Left colon (tissue), 2 donors: Measurements from ENCODE around the gene SYT1. TPM values are rescaled to one million over a fixed set of nuclear protein-coding genes. Genes with fewer than 3 reads are reported as not detected.
A peak's percentile ranks its signal among the peaks of the same experiment; 100 is the strongest.

Source experiments
- ATAC-seq: fragments of 200-7000 bp; cut with Tn5 transposase; one replicate; pipeline ENCODE4 v1.9.1; 2020; ENCODE audit warnings: mild to moderate bottlenecking, moderate library complexity
- DNase-seq, 2 donors: peaks; one replicate each; pipeline ENCODE4 v3.0.0-alpha.2; 2020
- intact Hi-C, 2 donors: fragments of 100-400 bp; cut with DNase I in 1 of 2; cut with micrococcal nuclease in 1 of 2; formaldehyde crosslinking; loops; one replicate each; pipeline versions ENCODE4 v1.11.2 to v1.14.0; 2022; cut with DNase I, micrococcal nuclease
- total RNA-seq, 2 donors: library from RNA; stranded (reverse); fragmentation: NEBNext Ultra II Directional; extraction: Animal tissue kit (Norgen Biotek cat#: 25700); gene quantifications; one replicate each; pipeline ENCODE4 v1.2.1, GENCODE V29; 2021
- donor health status: DM: no; HTN: no; CAD: no.
- donor health status: DM: yes; HTN: yes; CAD: no.

Gene SYT1
- total RNA-seq, 2 donors from 2014 or later = 0.92 to 1.5 TPM

DNA sequence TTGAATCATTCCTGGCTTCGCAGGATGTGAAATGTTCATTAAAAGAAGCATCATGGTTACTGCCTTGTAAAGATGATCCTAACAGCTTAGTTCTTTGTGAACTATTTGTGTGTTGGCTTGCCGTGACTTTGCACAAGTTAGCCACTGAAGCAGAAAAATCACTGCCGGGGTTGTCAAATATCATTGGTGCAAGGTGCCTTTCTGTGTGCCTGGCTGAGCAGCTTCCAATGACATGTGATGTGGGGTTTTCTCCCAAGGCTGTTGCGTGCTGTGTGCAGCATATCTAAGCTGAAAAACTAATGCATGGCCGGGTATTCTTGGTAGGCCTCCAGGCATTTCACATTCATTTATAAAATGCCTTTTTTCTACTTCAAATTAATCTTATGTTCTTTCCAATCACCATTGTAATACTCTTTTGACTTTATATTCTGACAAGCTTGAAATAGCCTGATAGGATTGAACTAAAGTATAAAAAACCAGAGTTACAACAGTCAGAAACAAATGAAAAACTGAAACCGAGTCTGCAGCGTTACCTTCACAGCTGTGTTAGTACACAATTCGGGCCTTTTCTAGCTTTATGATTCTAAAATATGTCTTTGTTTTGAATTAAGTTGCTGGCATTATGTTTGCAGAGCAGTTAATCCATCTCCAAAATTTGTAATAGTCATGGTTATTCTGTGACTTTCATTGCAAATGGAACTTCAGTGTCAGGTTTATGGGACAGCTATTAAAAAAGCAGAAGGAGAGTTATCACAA lies 222.1 kb downstream of the SYT1 start:
- intact Hi-C loops = no loop called here
- ATAC-seq (no peak), DNase-seq (no peak)

DNA sequence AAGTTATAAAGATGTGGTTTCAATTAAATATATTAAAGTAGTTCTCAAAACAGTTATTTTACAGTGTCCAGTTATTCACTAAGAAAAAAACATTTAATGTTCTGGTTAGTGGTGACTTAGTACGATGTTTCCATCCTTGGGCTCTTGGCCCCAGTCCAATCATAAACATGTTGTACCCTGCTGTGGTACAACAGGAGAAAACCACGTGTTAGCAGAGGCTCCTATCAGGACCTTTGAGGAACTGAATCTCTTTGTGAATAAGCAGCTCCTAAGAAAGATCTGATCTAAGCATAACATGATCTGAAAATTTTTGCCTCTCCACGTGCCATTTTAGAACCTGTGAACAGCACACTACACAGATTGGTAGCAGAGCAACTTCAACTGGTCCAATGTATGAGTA lies 234.0 kb downstream of the SYT1 start:
- ATAC-seq = no peak
- intact Hi-C loops = no loop called here
- DNase-seq = no peak

DNA sequence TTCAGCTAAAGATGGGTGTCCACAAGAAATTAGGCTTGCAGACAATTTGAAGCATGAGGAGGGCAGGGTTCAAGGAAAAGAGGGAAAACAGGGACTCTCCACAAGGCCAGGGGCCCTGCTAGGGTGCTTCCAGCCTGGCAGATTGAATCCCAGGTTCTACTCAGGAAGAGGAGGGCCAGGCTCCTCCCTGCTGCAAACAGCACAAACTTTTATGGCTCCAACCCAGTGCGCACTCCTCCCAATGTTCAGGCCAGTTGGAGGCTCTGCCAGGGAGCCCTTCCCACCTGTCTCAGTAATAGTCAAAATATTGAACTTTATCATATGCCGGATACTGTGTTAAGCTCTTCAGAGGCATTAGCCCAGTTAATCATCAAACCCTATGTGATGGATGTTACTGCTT lies 244.4 kb downstream of the SYT1 start:
- ATAC-seq (peak; percentile 51), DNase-seq (peak in 1 of 2 donors; percentile 4)
- intact Hi-C loops = no loop called here

DNA sequence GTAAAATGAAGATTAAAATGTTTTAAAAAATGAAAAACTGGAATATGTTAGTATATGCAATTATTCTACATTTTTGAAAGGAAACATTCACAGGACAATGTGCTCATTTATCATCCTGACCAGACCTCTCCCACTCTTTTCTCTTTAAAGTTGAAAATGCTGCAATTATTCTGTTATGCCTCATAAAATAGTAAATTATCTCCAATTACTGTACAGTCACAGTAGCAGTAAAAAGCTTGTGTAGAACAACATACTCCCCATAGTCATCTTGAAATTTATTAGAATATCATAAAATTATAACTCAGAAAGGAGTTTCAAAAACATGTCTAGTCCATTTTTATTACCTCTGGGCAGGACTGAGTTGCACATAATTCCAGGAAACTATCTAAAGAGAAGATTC lies 250.3 kb downstream of the SYT1 start:
- ATAC-seq (no peak), DNase-seq (no peak)
- intact Hi-C loops = no loop called here

DNA sequence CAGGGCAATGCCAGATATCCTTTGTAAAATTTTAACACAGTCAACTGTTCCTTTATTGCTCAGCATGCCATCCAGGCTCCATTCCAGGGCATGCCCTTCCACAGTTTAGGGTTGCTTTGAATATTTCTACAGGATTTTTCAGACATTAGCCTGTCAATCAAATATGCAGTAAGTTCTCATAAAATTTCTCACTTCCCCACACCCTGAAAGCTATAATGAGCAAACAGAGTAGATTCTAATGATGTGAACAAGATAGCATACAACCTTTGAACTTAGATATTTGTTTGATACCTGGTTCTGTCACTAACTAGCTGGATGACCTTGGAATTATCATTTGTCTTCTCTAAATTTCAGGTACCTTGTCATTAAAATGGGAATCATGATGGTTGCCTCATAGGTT lies 251.2 kb downstream of the SYT1 start:
- DNase-seq (no peak), ATAC-seq (no peak)
- intact Hi-C loops = no loop called here

DNA sequence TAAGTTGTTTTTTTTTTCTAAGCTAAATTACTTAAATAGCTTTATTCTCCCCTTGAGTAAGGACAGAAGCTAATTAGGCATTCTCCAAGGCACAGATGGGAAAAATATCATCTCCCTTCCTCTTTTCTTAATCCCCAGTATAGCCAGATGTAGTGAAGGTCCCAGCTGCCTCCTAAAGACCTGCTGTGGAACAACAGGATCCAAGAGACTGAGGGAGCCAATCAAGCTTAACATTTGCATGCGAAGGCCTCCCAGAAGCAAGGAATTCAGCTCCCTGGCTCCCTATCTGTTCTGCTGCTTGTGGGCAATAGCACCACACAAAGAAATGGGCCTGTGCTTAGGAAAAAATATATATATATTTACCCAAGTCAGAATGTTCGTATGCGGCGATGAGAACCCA lies 255.2 kb downstream of the SYT1 start:
- intact Hi-C loops = no loop called here
- no peak for DNase-seq
- no peak for ATAC-seq

DNA sequence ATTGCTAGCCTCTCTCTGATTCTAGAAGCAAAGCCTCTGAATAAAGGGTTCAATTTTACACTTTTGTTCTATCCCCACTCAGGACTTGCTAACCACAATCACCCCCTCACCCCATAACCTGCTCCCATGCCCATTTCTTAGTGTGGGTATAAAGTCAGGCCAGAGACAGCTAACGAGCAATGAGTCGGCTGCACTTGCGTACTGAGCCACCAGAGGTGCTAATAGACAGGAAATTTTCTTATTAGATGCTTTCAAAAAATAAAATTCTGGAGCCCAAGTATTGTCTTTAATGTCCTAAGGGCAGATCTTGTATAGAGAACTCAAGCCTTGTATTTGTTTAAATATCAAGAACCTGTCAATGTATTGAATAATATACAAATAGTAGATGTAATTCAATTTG lies 256.9 kb downstream of the SYT1 start:
- DNase-seq (no peak), ATAC-seq (no peak)
- intact Hi-C loops = no loop called here

DNA sequence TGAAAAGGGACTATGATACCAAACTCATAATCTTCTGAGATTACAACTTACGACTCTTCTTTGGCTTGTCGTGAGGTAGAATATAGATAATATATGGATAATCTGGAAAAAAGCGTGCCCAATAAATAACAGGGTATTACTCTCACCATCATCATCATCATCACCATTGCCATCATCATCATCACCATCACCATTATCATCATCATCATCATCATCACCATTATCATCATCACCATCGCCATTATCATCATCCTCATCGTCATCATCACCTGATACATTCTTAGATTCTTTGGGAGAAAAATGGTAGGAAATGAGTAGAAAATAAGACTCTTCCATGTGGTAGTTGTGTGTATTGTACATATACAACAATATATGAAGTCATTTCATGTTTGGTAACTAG lies 259.8 kb downstream of the SYT1 start:
- intact Hi-C loops = no loop called here
- DNase-seq (no peak), ATAC-seq (no peak)

DNA sequence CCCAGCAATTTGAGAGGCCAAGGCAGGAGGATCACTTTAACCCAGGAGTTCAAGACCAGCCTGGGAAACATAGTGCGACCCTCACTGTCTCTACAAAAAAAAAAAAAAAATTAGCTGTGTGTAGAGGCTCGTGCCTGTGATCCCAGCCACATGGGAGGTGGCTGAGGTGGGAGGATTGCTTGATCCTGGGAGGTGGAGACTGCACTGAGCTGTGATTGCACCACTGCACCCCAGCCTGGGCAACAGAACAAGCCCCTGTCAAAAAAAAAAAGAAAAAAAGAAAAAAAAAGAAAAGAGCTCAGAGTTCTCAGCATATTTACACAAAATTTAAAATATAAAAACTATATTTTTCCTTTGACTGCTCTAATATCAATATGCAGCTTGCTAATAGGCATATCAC lies 260.8 kb downstream of the SYT1 start:
- no peak for ATAC-seq
- intact Hi-C loops = no loop called here
- DNase-seq = no peak

DNA sequence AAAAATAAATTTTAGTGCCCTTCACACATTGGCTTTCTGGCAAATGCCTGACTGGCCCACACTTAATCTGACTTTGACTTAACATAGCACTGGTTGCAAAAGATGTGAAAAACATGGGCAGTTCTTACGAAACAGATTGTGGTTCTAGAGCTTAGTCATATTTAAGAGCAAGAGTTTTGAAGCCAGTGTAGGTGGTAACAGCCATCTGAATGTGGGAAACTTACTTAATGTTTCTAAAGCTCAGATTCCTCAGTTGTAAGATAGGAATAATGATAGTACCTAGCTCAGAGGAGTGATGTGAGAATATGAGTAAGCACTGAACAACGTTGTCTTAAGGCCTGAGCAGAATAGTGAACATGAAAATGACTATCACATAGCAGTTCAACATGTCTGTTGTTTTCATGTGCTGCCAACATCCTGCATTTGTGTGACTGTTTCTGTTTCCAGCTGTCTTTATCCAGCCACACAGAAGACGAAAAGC lies 262.7 kb downstream of the SYT1 start:
- ATAC-seq (no peak), DNase-seq (no peak)
- intact Hi-C loops = no loop called here

DNA sequence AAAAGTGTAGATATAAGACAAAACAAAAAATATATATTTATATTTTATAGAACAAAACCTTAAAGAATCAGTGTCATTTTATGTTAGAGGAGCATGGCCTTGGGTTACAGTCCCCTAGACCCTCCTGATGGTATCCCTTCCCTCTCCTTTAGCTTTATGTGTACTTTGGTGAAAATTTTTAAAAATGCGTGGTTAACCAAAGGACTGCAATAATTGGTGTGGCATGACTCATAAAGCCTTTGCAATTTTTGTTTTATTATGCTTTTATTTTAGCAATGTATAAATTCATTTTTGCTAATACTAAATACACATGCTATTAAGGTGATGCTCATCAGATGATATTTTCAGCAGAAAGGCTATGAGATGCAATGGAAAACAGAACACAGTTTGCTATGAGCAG lies 264.4 kb downstream of the SYT1 start:
- no peak for ATAC-seq
- no peak for DNase-seq
- intact Hi-C loops = no loop called here

DNA sequence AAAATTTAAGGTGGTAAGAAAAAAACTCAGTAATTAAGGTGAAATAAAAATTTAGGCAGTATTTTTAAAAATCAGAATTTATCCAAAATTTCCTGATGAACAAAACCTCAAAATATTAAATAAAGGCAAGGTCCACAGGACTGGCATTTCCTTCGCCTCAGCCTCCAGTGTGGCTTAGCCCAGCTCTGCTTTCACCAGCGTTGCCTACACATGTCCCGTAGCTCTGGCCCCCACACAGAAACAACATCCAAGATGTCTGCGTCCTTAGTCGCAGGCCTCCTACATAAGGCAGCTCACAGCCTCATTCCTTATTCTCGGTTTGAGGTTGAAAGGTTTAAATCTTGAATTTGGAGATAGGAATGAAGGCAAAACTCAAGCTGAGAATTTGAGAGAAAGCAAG lies 274.3 kb downstream of the SYT1 start:
- no peak for ATAC-seq
- intact Hi-C loops = no loop called here
- DNase-seq = no peak

DNA sequence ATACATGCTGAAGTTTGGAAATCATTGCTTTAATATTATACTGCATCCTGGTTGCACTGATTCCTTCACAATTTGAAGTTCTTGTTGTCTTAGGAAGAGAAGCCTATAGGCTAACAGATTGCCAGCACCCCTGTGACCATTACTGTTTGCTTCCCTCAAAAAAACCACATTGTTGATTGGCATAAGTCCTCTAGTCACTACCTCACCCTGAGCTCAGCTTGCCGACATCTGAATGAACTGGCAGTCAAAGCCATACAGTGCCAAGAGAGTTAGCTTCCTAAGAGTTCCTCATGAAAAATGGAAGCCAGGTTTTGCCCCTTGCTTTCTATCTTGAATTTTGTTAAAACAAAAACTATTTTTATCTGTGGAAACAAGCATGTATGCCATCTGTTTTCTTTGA lies 276.1 kb downstream of the SYT1 start:
- DNase-seq = no peak
- ATAC-seq = no peak
- intact Hi-C loops = no loop called here

DNA sequence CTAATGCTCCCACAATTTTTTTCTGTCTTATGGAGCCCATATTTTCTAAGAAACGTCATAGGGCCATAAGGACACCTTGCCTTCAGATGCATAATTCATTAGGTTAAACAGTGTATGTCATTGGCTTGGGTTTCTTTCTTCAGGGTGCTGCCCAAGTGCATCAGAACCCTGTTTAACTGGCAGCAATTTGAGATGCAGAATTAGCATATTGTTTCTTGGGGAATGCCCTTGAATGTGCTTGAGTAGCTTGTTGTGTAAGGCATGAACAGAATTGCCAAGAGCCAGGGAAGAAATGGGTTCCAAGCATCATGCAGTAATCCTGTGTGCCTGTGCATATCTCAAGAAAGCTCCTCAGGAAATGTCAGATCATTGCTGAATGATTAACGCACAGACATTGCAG lies 277.2 kb downstream of the SYT1 start:
- DNase-seq (no peak), ATAC-seq (no peak)

DNA sequence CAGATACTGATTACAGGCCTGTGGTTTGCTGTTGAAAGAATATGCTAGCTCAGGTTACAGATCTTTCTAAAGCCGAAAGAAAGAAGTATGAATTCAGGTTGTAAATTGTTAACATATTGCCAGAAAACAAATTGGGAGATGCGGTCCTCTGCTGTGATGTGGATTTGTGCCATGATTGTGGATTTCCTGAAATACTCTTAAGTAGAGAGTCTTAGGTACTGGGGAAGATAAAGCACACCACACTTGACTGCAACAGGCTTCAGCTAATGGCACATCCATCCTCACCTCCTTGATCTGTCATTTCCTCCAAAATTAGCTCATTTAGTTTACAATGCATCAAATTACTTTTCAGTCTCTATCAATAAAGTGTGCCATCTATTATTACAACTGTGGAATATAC lies 279.2 kb downstream of the SYT1 start:
- ATAC-seq (no peak), DNase-seq (no peak)
- intact Hi-C loops = no loop called here

More for the DNA sequence above, 277.2 kb downstream of the SYT1 start:
- intact Hi-C loops = no loop called here

DNA sequence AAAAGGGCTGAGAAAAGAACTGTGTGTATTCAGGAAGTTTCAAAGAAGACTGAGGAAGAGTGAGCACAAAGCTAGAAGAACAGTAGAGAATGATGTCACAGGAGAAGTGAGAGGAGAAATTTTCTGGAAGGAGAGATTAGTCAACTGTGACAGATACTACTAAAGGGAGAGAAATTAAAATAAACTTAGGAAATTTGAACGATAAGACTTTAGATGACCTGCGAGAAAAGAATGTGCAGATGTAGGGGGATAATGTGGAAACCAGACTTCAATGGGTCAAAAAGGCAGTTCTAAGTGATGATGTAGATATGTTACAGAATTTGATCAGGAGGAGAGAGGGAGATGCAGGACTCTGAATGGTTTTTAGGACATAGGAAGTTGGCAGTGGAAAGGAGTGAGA lies 287.4 kb downstream of the SYT1 start:
- ATAC-seq (no peak), DNase-seq (no peak)
- intact Hi-C loops = no loop called here

DNA sequence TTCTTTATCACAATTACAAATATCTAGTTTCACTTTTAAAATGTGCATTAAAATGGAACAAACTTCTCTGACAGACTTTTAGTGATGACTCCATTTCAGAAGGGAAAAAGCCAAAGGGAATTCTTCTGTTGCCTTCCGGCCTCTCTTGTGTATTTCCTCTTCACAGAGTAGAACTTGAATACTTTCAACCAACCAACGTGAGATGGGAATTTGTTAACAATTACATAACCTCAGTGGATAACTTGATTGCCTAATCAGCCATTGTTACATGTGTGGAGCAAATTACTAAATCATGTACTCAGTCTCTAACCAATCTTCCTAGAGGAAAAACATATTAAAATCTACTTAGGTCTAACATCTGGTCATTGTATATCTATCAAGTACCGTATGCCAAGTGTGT lies 291.1 kb downstream of the SYT1 start:
- no peak for DNase-seq
- no peak for ATAC-seq
- intact Hi-C loops = no loop called here

DNA sequence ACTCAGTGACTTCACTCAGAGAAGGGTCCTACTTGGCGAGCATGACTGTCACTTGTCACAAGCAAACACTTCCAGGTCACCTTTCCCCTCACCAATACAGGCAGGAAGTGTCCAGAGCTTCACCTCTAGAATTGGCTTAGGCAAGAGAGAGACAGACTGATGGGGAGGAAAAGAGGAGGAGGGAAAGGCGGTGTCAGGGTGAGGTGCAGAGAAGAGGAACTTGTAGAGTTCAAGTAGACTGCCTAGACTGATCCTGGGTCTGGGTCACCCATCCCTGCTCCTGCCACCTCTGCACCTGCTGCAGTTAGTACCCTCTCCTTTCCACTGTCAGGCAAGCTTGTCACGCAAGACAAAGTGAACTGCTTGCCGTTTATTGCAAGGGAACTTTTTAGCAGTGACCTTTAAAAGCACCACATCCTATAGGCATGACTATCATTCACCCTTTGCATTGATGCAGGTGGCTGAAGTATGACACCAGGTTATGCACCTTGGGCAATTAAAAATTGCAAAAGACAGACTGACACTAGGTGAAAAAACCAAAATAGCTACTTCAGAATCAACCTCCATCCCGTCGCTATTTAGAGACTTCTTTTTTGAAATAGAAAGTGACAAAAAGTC lies 292.4 kb downstream of the SYT1 start:
- no peak for ATAC-seq
- no peak for DNase-seq
- intact Hi-C loops = no loop called here

DNA sequence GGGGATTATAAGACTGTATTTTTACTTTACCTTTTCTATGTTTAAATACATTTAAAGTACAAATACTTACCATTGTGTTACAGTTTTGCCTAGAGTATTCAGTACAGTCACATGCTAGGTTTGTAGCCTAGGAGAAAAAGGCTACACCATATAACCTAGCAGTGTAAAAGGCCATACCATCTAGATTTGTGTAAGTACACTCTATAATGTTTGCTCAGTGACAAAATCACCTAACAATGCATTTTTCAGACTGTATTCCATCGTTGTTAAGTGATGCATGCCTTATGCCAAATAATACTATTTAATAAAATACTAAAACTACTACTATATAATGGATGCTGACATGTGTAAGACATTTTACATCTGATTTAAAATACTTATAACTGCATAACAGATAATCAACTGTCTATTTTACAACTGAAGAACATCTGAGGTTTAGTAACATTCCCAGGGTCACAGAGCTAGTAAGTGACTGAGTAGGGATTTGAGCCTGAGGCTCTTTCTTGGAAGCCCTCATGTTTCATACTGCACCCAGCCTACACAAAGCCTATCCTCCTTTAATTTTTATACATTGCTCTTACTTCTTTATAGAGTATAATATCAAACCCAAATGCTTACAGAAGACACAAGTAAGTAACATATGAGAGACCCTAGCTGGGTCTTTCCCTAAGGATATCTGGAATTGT lies 296.8 kb downstream of the SYT1 start:
- DNase-seq (no peak), ATAC-seq (no peak)
- intact Hi-C loops = no loop called here

DNA sequence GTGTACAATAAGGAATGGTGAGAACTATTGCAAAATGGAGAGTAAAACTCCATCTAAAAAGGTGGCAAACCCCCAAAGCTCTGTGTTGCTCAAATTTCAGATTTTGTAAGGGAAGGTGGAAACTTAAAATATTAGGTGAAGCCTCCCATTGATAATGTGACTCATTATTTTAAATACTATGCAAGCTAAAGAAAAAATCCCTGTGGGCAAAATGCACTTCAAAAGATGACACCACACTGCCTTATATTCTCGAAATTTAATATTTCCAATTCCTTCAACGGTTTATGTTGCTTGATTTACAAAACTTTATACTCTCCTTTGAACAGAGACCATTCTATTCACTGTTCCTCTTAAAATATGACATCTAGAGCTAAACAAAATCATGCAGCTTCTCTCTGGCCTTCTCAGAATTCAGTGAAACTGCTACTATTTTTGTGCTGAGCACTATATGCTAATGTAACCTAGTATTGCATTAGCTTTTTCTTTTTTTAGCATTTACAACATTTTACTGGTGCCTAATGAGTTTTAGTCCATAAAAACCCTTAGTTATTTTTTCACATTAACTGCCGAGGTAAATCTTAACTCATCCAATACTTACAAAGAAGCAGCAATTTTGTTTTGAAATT lies 297.7 kb downstream of the SYT1 start:
- DNase-seq = no peak
- intact Hi-C loops = no loop called here
- no peak for ATAC-seq
